ENCODE results near the gene STARD3.

STARD3 gene

DNA sequence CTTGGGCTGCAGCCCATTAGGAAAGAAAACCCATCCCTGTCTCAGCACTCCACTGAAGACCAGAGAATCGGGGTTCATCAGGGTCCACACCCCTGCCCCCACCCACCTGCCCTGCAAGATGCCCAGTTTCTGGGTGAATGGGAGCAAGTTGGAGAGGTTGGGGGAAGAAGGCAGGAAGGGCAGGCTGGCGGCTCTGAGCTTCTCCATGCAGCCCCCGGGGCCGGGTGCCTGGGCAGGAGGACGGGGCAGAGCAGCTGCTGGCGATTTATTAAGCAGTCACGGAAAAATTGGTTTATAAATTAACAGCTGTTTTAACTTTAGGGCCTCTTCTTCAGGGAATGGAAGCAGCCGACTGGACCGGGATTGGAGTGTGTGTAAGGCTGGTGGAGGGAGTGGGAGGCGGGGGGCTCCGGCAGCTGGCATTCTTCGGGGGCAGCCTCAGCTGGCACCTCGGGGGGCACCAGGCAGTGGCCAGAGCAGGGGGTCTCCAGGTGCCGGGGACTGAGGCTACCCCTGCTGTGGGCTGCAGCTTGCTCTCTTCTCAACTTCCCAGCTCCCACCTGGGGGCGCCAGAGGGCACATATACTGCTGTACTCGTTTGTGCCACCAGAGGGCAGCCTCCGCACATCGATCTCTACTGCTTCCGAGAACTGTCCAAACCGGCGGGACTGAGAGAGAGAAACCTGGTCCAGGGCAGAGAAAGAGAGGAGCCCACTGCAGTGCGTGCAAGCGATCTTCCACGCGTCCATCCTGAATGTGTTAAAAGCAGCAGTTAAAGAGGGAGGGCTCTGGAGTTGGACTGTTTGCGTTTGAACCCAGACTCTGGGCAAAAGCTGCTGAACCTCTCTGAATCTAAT, 15.2 kb upstream of the STARD3 start:
- DNase-seq (ENCODE audit: low read depth) = peak; percentile 78

DNA sequence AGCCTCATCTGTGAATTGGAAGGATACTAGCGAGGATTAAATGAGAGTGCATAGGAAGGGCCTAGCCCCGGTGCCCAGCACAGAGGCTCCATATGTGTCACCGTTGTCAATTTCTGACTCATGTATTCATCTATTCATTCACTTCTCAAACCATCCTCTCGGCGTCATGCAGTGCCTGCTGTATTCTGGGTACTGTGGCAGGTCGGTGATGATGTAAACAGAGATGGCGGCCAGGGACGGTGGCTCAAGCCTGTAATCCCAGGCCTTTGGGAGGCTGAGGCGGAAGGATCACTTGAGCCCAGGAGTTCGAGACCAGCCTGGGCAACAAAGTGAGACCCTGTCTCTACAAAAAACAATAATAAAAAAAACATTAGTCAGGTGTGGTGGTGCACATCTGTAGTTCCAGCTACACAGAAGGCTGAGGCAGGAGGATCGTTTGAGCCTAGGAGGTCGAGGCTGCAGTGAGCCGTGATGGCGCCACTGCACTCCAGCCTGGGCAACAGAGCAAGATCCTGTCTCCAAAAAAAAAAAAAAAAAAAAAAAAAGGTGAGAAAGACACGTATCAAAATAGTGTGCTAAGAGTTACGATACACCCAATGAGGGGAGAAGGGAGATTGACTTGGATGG, 14.5 kb upstream of the STARD3 start:
- no peak for DNase-seq (ENCODE audit: low read depth)

DNA sequence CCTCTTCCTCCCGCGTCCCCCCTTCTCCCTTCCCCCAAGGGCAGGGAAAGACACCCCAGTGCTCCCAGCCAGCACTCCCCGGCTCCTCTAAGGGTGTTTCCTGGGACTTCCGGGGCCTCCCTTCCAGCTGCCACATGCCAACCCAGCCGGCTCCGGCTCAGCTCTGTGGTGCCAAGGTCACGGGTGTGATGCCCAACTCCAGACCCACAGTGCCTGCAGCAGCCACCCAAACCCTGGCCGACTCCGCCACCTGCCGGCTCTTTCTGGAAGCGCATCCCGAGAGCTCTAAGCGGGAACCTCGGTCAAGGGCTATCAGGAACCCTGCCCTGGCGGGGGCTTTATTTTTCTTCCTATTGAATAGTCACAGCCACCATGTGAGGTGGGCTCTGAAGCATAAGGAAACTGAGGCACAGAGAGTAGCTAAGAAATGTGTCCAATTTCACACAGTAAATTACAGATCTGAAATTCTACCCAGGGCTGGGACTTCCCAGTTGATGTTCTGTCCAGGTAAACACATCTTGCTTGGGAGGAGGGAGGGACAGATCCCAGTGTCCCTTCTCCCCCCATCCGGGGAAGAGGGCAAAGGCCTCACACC, 13.5 kb upstream of the STARD3 start:
- DNase-seq (ENCODE audit: low read depth) = peak; percentile 87

DNA sequence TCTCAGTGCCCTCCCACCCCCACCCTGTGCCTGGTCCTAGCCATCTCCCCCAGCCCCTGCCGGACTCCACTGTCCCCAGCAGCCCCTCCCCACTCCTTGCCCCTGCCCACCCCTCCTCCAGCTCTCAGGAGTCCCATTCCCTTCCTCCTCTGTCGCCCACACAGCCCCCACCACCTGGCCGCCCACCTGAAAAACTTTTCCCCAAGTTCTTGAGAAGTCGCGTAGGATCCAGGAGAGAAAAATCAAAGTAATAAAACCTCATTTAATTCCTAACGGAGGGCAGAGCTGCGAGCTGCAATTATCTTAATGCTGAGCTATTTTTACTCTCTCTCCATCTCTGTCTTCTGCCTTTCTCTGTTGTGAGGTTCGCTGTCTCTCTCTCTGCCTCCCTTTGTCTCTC, 12.6 kb upstream of the STARD3 start:
- DNase-seq (ENCODE audit: low read depth) = no peak

DNA sequence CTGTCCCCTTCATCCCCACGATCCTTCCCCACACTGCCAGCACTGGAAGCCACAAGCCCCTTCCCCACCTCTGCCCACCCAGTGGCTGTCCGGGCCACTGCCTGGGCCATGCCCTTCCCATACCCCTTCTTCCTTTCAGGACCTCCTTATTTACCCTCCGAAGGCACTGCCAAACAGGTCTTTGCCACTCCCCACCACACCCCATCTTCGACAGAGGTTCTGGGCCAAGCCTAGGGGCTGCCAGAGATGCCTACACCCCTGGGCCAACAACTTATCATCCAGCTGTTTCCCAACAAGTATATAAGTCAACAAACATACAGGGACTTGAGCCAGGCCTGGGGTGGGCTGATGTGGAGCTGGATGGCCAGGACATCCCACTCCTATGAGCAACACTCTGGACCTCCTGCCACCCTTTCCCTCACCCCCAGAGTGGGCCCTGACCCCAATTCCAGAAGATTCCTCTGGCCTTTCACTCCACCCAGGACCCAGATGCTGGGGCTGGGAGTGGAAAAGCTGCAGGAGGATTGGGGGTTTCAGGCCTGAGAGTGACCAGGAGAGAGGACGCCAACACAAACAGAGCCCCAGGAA, 11.7 kb upstream of the STARD3 start:
- no peak for DNase-seq (ENCODE audit: low read depth)

DNA sequence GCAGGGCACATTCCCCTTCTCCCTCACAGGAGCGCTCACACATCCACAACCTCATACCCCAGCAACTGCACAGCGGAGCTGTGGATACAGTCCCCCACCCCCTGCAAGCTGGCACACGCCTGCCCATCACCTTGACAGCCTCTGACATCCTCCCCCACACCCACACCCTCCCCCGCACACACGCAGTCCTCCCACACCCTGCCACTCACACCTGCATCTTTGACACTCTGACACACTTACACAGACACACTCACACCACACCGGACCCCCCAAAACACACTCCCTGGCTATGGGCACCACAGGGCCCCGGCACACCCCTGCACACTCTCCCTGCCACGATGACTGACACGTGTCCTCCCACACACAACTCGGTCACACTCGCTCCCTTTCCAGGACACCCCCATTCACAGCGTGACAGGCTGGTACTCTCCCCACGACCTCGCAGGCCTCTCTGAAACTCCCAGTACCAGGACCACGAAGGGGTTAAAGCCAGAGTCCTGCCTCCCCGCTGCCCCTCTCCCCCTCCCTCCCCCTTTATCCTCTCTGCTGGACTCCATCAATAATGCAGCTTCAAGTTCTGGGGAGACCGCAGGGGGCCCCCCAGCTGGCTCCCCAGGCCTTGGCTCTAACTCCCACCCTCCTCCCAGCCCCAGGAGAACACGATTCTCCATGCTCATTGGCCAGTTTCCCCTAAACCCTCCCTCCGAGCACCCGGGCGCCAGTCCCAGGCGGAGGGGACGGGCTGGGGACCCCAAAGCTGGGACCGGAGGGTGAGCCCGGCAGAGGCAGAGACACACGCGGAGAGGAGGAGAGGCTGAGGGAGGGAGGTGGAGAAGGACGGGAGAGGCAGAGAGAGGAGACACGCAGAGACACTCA, 10.5 kb upstream of the STARD3 start, which contains the start of gene PPP1R1B:
PPP1R1B (plus strand) TSS at position 782 of the 876 bp plus-strand sequence. CDS start 441 bp downstream, outside the sequence.
- DNase-seq (ENCODE audit: low read depth) = no peak

DNA sequence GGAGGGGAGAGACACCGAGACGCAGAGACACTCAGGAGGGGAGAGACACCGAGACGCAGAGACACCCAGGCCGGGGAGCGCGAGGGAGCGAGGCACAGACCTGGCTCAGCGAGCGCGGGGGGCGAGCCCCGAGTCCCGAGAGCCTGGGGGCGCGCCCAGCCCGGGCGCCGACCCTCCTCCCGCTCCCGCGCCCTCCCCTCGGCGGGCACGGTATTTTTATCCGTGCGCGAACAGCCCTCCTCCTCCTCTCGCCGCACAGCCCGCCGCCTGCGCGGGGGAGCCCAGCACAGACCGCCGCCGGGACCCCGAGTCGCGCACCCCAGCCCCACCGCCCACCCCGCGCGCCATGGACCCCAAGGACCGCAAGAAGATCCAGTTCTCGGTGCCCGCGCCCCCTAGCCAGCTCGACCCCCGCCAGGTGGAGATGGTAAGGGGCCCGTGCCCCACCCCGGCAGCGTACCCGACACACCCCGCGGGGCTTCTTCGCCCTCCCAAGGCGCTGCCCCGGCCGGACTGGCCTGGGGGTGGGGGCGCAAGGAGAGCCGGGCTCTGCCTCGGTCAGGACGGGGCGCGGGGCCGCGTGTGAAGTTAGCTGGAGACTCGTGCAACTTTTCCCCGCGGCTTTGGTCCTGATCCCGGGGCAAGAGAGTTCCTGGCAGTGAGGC, 9.8 kb upstream of the STARD3 start:
- no peak for DNase-seq (ENCODE audit: low read depth)

DNA sequence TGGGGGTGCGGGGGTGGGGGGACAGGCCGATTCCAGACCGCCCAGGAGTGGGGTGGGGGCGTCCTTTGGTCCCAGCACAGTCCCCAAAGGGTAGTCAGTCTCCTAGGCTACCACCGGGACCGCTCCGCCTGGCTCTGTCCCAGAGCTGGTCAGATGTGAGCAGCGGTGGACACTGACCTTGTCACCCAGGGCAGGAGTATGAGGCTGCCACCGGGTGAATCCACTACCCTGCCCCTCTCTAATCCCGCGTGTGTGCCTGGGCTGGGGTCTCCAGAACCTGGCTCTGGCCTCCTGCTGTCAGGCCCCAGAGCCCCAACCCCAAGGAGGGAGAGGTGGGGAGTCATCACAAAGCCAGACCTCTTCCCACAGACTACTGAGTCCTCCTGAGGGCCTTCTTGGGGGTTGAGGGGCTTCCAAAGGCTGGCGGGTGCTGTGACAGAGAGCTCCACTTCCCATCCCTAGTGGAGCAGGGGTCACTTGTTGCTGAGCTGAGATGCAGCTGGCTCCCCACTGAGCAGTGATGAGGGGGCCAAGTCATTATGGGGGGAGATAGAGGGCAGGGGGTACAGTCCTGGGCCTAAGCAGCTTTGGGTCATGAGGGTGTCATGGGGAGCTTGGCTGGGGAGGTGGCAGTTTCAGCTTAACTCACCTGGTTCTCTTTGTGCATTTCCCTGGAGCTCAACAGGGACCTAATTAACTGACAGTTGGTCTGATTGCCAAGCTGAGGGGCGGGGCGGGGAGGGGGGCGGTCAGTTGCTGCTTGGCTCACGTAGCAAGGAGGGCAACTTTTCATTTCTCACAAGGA, 9.0 kb upstream of the STARD3 start:
- DNase-seq (ENCODE audit: low read depth) = no peak

DNA sequence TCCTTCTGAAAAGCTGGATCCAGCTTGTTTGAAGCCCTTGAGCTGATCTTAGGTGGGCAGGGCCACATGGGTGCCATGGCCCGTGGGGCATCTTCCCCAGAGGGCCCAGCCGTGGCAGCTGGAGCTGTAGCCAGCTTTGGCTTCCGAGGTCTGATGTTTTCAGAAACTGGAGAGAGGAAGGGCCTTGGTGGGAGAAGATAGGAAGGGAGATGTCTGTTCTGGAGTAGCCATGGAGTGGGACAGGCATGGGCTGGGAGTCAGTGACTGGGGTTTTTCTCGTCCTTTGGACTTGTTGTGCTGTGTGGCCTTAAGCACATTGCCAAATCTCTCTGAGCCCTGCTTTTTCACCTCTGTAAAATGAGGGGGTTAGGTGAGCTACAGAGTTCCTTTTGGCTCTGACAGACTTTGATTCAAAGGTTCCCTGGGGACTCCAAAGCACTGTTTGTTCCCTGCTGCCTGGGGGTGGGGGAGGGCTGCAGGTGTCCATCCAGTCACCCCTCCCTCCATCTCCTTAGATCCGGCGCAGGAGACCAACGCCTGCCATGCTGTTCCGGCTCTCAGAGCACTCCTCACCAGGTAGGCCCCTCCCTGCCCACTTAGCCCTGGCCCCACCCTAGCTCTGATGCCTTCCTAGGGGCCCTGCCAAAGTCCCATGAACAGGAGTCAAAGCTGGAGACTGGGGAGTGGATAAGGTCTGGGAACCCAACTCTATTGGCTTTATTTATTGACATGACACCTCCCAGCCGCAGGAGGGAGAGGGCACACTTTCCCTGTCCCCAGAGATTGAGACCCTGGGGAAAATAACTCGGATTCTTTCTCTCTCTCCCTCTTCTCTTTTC, 8.1 kb upstream of the STARD3 start:
- no peak for DNase-seq (ENCODE audit: low read depth)

DNA sequence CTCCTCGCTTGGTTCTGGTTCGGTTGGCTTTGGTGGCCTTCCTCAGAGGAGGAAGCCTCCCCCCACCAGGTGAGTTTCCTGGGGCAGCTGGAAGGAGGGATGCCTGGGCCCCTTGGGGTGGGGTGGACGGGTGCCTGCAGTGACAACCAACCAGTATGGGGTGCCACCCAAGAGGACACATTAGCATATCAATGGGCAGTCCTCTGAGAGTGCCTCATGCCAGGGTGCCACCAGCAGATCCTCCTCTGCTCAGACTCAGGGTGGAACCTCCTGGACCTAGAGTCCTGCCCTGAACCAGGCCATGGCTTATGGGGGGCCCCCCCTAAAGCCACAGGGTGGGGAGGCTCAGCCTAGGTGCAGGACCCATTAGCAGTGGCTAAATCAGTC, 7.5 kb upstream of the STARD3 start:
- DNase-seq (ENCODE audit: low read depth) = no peak

DNA sequence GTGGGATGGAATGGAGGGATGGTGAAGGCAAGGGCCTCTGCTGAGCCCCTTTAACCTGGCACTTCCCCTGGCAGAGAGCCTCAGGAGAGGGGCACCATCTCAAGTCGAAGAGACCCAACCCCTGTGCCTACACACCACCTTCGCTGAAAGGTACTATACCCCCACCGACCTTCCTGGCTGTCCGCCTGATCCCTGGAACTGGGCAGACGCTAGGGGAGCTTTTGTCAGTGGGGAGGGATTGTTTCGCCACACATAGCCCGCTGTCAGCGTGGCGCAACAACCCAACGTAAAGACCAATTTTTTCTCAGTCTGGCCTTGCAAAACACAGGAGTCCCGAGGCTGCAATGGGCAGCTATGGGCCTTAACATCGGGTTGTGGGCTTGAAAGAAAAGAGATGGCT, 7.0 kb upstream of the STARD3 start:
- no peak for DNase-seq (ENCODE audit: low read depth)

DNA sequence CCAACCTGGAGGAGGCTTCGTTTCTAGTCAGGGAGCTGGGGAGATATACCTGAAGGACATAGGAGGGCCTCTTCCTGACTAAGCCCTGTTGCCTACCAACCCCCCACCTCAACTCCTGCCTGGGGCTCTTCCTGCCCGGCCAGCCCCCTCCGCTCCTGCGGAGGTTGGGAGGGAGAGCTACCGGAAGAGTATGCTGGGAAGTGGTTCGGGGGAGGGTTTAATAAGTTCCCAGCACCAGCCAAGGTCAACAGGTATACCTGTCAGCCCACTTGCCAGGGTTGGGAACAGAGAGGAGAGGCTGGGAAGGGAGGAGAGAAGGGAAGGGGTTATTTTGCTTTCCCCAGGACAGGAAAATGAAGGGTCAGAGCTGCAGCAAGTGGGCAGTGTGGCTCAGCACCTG, 5.5 kb upstream of the STARD3 start:
- DNase-seq (ENCODE audit: low read depth) = no peak

DNA sequence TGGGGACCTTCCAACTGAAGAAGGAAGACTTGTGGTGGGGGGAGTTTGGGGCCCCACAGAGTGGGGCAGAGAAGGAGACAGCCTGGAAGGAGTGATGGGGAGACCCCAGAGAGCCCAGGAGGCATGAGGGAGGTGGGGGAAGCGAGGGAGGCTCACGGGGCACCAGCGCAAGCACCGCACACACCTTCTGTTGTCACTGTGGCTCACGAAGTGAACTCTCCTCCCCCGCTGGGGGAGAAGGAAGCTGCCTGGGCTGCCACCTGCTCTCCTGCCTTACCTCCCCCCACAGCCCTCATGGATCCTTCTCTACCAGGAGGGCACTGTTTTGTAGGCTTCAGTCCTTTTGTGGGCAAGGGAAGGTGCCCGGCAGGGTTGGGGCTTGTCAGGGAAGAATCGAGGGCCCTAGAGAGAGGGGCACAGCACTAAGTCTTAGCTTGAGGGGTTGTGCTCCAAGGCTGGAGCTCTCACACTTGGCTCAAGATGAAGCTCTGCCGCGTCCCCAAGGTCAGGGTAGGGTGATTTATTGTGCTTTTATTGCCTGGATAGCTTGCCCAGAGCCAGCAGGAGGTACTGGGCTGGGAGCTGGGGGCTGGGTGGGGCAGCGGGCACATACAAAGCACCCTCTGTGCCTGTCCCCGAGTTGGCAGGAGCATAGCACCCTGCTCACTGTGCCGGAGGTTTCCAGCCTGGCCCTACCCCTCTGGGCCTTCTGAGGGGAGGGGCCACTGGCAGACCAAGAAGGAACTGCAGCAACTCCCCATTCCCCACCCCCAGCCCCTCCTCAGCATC, 4.6 kb upstream of the STARD3 start:
- no peak for DNase-seq (ENCODE audit: low read depth)

DNA sequence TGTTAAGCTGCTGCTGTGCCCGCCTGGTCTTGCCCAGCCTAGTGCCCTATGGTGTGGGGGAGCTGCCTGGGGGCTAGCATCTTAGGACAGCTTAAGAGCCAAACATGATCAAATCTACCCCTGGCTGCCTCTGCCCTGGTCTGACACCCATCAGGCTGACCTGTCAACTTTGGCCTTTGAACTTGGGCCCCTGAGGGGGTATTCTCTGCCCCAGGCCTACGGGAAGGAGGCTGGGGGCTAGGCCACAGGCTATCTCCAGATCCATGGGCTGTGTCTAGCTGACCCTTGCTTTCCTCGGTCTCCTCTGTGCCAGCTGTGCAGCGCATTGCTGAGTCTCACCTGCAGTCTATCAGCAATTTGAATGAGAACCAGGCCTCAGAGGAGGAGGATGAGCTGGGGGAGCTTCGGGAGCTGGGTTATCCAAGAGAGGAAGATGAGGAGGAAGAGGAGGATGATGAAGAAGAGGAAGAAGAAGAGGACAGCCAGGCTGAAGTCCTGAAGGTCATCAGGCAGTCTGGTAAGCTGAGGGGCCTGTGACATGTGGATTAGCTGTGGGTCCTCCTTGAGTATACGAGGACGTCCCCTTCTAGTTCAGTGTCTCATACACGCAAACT, 3.3 kb upstream of the STARD3 start:
- DNase-seq (ENCODE audit: low read depth) = no peak

DNA sequence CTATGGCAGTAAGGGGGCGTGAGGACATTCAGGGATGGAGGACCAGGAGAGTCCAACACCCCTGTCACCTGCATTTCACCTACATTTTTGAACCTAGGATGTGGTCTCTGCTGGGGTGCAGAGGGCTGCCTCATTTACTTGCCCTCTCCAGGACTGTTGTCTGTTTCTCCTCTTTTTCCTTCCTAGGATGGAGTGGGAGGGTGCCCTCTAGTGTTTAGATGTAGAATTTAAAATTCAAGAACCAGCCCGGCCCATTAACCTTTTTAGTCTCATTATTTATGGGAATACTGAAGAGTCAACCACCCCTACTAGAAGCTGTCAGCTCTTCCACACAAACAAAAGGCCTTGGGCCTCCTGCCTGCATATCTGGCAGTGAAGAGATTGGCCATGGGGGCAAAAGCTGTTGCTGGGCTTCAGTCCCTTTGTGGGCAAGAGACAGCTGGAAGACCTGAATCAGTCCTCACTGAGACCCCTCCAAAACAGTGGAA, 2.5 kb upstream of the STARD3 start:
- no peak for DNase-seq (ENCODE audit: low read depth)

DNA sequence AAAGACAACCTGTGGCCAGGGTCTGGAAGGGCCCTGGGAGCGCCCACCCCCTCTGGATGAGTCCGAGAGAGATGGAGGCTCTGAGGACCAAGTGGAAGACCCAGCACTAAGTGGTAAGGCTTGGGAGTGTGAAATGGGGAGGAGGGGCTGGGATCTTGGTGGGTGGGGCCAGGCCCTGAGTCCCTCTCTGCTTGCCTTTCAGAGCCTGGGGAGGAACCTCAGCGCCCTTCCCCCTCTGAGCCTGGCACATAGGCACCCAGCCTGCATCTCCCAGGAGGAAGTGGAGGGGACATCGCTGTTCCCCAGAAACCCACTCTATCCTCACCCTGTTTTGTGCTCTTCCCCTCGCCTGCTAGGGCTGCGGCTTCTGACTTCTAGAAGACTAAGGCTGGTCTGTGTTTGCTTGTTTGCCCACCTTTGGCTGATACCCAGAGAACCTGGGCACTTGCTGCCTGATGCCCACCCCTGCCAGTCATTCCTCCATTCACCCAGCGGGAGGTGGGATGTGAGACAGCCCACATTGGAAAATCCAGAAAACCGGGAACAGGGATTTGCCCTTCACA, 1.2 kb upstream of the STARD3 start:
- DNase-seq (ENCODE audit: low read depth) = no peak

DNA sequence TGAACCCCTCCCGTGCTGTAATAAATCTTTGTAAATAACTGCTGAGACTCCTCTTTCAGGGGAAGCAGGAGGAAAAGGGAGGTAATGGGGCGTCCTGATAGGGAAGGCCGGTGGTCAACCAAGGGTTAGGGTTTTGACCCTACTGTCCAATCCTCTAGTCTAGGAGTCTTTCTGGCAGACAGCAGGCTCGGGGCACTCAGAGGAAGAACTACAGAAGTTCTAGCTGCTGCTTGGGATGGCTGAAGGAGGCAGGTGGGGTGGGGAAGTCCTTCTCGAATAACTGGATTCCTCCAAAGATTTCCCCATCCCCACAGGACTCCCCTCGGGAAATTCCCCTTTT, 387 bp upstream of the STARD3 start:
- DNase-seq (ENCODE audit: low read depth) = no peak

DNA sequence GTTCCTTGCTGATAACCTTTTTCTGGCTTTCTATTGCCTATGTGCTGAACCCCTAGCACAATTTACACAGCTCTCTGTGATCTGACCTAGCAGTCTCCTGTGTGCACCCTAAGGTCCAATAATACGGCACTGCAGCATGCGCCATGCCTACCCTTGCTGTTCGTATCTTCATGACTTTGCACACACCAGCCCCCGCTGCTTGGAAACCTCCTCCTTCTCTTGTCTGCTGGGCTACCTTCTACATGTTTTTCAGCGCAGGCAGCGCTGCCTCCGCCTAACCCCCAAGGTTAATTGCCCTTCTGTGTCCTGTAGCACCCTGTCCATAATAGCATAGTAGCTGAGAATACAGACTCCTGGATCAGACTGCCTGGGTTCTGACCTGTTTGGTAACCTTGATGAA, 1.4 kb downstream of the STARD3 start:
- DNase-seq (ENCODE audit: low read depth) = no peak
